ENCODE measurements around the gene PCSK9.
A peak's percentile ranks its signal among the peaks of the same experiment; 100 is the strongest.

PCSK9 gene

DNA sequence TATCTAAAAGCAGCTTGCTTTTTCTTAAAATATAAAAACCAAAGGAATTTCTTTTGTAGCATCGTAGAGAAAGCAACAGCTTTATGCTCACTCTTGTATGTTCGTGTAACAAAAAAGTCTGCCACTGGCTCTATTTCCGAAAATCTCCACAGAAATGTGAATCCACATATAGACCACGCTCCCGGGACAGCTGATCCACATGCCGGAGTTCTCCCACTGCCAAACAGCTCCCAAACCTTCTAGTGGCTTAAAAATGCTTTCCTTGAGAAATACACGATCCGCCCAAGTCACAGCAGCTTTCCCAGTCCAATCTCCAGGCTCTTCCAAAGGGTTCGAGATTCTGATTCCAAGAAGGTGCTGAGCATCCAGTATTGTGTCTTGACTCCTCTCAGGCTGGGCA lies 29.3 kb downstream of the PCSK9 start:
- Mint-ChIP-seq H3K36me3 (peaks cover 70% of the 10 kb centered on the region), H3K4me1 (peaks cover 20% of the 10 kb centered on the region), H3K4me3 (no peak overlapping the region), H3K9me3 (no peaks in the 10 kb centered on the region), H3K27ac (peak overlapping the region; percentile 50)
- ATAC-seq (no peak), DNase-seq (ENCODE audit: low spot score in 2 of 2) (no peak)

DNA sequence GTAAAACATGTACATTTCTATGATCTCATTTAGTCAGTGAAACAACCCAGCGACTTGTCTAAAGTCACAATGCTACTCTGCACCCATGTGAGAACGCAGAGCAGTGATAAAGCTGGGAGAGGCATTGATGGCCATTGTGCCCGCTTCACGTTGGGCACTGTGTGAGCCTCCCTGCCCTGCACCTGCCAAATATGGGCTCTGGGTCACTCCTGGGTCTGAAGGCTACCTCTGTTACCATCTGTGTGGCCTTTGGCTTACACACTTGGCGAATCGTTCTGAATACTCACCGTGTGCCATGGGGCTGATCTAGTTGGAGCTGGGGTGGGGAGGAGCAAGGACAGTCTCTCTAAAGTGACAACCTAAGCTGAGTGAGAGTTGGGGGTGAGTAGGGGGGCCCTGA lies 29.9 kb downstream of the PCSK9 start:
- Mint-ChIP-seq H3K36me3 (peaks cover 76% of the 10 kb centered on the region), H3K4me1 (peaks cover 22% of the 10 kb centered on the region), H3K27ac (peak overlapping the region; percentile 50), H3K4me3 (no peak overlapping the region), H3K9me3 (no peaks in the 10 kb centered on the region)
- ATAC-seq (no peak), DNase-seq (ENCODE audit: low spot score in 2 of 2) (no peak)

DNA sequence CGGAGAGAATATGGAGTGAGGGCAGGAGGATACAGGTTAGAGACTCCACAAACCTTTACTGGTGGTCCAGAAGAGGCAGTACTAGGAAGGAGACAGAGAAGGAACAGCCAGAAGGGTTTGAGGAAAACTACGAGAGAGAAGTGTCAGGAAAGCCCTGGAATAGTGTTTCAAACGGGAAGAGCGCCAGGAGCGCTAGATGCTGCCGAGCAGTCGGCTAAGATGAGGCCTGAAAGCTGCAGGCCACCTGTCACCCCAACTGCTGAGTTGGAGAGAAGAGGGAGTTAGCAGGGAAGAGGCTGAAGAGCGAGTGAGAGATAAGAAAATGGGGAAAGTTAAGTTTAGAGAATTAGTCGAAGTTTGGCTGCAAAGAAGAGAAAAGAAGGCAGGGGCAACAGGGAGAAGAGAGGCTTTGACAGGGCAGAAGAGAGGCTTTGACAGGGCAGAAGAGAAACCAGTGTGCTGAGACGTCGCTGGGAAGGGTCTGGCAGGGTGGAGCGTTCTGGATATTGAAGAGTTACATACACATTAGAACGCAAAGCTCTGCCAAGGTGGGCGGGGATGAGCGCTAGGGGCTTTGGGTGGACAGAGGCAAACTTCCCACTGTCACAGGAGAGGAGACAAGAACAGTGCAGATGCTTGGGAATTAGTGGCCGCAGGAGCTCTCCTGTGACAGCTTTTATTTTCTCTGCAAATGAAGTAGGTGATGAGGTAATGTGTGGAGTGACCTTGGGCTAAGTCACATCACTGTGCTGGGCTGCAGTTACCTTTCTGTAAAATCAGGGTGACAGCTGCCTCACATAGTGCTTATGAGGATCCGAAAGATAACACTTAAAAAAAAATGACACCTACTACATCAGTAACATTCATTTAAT lies 31.2 kb downstream of the PCSK9 start:
- H3K27ac Mint-ChIP-seq: peak overlapping the region; percentile 50
- H3K4me1 Mint-ChIP-seq: peaks cover 22% of the 10 kb centered on the region
- no peak for ATAC-seq

DNA sequence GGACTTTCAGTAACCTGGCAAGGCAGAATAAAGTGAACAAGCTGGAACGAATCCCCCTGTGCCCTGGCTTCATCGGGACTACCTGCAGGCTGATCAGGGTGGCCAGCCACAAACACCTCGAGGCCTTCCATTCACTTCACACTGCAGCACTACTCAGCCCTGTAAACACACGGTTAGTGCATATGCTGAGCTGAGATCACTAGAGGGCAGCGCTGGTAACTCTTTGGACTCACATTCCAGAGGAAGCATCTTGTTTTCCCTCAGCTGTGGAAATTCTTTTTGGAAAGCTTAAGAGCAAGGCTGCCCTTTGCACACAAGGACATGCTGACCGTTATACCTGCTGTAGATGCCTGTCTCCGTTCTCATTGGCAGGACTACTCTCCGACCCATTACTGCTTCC lies 32.1 kb downstream of the PCSK9 start:
- ATAC-seq (no peak), DNase-seq (ENCODE audit: low spot score in 2 of 2) (peak in 1 of 2 donors; percentile 45)
- H3K27ac Mint-ChIP-seq: peak overlapping the region; percentile 41
- H3K4me1 Mint-ChIP-seq: peaks cover 22% of the 10 kb centered on the region
- no peaks in the 10 kb centered on the region for H3K9me3 Mint-ChIP-seq
- peaks cover 98% of the 10 kb centered on the region for H3K36me3 Mint-ChIP-seq
- H3K4me3 Mint-ChIP-seq: no peak overlapping the region

More for the DNA sequence above, 31.2 kb downstream of the PCSK9 start:
- Mint-ChIP-seq H3K9me3 (no peaks in the 10 kb centered on the region), H3K36me3 (peaks cover 89% of the 10 kb centered on the region), H3K4me3 (no peak overlapping the region)
- DNase-seq (ENCODE audit: low spot score in 2 of 2): no peak

DNA sequence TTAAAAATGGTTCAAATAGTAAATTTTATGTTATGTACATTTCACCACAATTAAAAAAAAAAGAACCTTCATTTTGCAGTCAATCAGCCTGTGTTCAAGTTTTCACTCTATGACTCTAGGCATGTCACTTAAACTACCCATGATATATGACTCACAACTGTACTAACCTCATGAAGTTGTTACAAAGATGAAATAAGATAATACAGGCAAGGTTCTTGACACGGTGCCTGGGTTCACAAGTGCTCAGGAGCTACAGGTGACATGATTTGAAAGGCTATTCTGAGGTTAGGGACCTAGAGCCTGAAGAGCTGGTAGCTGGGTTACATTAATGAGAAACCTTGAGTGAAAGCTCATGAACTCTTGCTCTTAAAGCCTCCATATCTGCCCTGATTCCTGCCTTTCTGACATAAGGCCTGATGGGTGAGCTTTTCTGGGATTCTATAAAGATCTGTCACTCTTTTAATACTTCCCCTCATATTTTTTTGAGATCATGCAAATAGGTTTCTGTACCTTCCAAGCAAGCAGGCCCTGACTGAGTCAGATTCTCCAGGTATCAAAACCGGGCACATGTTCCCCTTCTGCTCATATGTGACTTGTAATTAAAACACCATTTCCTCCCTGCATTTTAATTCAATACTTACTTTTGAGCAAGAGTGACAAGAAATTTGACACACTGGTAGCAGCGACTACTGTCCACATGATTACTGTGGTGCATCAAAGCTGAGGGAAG lies 34.0 kb downstream of the PCSK9 start:
- Mint-ChIP-seq H3K27ac (peak overlapping the region; percentile 41), H3K9me3 (no peaks in the 10 kb centered on the region), H3K36me3 (peaks cover 100% of the 10 kb centered on the region), H3K4me1 (peaks cover 11% of the 10 kb centered on the region), H3K4me3 (no peak overlapping the region)
- ATAC-seq (peak; percentile 97), DNase-seq (ENCODE audit: low spot score in 2 of 2) (peak in 1 of 2 donors; percentile 48)

DNA sequence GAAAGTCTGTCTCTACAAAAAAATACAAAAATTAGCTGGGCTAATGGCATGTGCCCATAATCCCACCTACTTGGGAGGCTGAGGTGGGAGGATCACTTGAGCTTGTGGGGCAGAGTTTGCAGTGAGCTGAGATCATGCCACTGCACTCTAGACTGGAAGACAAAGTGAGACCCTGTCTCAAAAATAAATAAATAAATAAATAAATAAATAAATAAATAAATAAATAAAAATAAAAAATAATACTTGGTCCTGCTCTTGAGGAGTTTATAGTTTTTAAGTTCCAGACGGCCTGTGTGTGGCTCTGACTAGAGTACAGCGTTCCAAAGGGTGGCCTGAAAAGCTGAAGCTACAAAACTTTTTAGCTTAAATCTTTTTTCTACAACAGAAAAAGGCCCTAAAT lies 35.1 kb downstream of the PCSK9 start:
- no peak for DNase-seq (ENCODE audit: low spot score in 2 of 2)
- no peak for ATAC-seq
- H3K36me3 Mint-ChIP-seq: peaks cover 100% of the 10 kb centered on the region
- peaks cover 11% of the 10 kb centered on the region for H3K4me1 Mint-ChIP-seq
- no peak overlapping the region for H3K4me3 Mint-ChIP-seq
- no peaks in the 10 kb centered on the region for H3K9me3 Mint-ChIP-seq
- H3K27ac Mint-ChIP-seq: peak overlapping the region; percentile 55

DNA sequence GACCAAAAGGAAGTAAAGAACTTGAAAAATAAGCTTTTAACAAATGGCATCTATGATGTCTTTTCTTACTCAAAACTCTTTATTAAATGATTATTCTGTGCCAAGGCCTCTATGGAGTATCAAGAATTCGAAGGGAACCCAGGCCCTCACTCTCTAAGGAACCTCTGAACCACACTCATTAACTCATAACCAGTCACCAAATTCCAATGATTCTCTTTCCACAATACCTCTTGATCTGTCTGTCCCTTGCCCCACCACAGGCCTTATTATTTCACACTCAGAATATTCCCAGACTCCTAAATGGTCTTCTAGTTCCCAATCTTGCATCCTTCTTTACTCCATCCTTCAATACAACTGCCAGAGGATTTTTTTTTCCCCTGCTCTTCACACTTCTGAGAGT lies 37.0 kb downstream of the PCSK9 start:
- DNase-seq (ENCODE audit: low spot score in 2 of 2) (no peak), ATAC-seq (no peak)
- peaks cover 100% of the 10 kb centered on the region for H3K36me3 Mint-ChIP-seq
- no peaks in the 10 kb centered on the region for H3K9me3 Mint-ChIP-seq
- peak overlapping the region; percentile 55 for H3K27ac Mint-ChIP-seq
- peaks cover 11% of the 10 kb centered on the region for H3K4me1 Mint-ChIP-seq
- no peak overlapping the region for H3K4me3 Mint-ChIP-seq

DNA sequence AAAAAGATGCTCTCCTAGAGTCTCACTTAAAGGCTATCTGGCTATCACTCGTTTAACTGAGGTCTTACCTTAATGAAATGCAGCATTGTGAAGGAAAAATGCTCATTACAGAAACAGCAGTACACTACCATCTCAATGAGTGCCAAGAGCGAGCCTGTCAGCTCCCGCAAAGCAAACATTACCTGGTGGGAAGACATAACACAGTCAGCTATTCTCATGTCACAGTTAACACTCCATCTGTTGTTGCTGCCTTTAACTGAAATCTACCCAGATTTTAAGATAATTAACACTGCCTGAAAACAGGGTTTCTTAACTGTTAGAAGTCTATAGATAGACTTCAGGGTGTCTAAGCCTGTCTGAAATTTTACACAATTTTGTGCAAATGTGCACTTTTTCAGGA lies 39.1 kb downstream of the PCSK9 start:
- no peak for ATAC-seq
- Mint-ChIP-seq H3K4me3 (no peak overlapping the region), H3K36me3 (peaks cover 100% of the 10 kb centered on the region), H3K4me1 (peaks cover 3% of the 10 kb centered on the region), H3K9me3 (no peaks in the 10 kb centered on the region), H3K27ac (no peak overlapping the region)
- DNase-seq (ENCODE audit: low spot score in 2 of 2): no peak

DNA sequence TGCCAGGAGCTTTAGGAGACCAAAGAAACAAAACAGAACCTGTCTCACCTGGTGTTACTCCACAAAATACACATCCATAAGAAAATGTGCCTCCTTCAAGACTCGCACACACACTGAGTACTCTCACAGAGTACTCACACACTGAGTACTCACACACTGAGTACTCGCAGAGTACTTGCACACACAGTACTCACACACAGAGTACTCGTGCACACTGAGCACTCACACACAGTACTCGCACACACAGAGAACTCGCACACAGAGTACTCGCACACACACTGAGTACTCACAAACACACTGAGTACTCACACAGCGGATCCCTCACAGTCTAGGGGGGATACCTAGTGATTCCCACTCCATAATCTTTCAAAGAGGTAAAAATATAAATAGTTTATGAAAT lies 40.3 kb downstream of the PCSK9 start:
- H3K4me3 Mint-ChIP-seq: no peak overlapping the region
- no peaks in the 10 kb centered on the region for H3K9me3 Mint-ChIP-seq
- no peak for DNase-seq (ENCODE audit: low spot score in 2 of 2)
- H3K27ac Mint-ChIP-seq: no peak overlapping the region
- H3K4me1 Mint-ChIP-seq: no peaks in the 10 kb centered on the region
- peaks cover 100% of the 10 kb centered on the region for H3K36me3 Mint-ChIP-seq
- no peak for ATAC-seq

DNA sequence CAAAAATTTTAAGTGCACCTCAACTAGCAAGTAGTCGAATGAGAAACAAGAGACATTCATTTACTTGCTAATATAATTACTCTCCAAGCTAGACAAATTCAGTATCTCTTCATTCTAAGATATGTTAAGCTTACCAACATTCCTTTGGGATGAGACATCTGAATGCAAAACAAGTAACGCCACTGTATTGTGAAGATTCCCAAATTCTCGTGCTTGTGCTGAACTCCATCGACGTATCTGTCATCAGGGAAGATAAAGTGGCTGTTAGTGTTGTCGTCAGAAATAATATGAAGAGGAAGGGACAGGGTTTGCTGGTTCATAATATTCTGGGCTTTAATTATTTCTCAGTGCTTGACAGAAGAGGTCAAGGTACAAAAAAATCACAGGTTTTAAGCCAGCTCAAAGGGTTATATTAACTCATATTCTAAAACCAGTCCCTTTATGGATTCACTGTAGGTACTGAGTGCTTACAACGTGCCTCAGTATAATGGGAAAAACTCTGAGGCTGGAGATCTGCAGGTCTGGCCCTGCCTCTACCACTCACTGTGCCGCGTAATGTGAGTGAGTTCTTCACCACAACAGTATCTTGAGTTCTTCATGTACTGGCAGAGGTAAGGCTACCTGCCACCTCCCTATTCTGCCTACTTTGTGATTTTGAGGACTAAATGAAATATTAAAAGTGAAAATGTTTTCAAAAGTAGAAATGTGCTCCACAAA lies 42.0 kb downstream of the PCSK9 start:
- no peak for ATAC-seq
- Mint-ChIP-seq H3K36me3 (peaks cover 100% of the 10 kb centered on the region), H3K27ac (peak overlapping the region; percentile 52), H3K4me1 (no peaks in the 10 kb centered on the region), H3K9me3 (no peaks in the 10 kb centered on the region), H3K4me3 (no peak overlapping the region)
- no peak for DNase-seq (ENCODE audit: low spot score in 2 of 2)

DNA sequence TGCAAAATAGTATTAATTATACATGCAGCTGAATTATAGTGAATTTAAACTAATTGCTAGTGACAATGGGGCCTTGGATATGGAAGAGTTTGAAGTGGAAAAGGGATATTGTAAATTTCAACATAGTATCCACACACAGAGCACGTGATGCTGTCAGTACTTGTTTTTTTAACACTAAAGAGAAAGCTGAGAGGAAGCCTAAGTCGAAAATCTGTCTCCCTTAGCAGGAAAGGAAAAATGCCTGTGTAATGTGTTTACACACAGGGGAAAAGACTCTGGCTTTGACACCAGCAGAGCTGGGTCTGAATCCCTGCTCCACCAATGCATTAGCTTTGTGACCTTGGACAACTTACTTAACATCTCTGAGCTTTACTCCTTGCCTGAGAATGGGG lies 42.6 kb downstream of the PCSK9 start:
- Mint-ChIP-seq H3K36me3 (peaks cover 98% of the 10 kb centered on the region), H3K27ac (peak overlapping the region; percentile 52), H3K4me1 (no peaks in the 10 kb centered on the region), H3K9me3 (no peaks in the 10 kb centered on the region), H3K4me3 (no peak overlapping the region)
- DNase-seq (ENCODE audit: low spot score in 2 of 2): no peak
- ATAC-seq: no peak

DNA sequence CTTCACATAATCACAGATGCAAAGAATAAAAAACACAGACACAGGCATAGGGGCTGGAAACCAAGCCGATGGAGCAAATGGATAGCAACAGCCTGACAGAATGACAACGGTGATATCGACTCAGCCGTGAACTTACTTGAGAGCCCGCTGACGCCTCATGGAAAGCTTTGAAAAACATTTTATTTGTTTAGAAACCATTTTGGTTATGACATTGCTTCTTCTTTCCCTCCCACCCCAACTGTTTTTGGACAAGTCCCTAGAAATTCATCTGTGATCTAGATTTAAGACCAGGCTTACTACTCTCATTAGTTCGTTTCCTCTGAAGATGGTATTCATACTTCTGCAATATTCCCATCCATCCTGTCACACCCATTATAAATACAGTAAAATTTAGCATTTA lies 44.9 kb downstream of the PCSK9 start:
- no peak for DNase-seq (ENCODE audit: low spot score in 2 of 2)
- Mint-ChIP-seq H3K4me1 (peaks cover 9% of the 10 kb centered on the region), H3K9me3 (no peaks in the 10 kb centered on the region), H3K4me3 (no peak overlapping the region), H3K27ac (no peak overlapping the region), H3K36me3 (peaks cover 96% of the 10 kb centered on the region)
- ATAC-seq: no peak

DNA sequence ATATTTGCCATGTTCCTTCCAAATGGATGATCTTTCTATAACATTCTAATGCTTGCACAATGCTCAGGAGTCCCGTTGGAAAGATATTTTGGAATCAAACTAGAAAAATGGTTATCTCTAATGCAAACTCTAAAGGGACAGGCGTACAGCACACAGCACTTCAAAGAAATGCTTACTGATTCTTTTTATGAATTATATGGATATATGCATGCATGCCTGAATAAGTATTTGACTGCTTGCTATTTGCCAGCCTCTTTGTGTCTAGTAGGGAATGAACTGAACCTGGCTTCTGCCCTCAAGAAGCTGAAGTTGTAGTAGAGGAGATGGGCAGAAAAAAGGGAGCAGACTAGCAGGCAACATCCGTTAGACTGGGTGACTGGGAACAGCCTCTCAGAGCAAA lies 48.1 kb downstream of the PCSK9 start:
- Mint-ChIP-seq H3K27ac (peak overlapping the region; percentile 37), H3K36me3 (peaks cover 96% of the 10 kb centered on the region), H3K4me3 (no peak overlapping the region), H3K9me3 (no peaks in the 10 kb centered on the region), H3K4me1 (peaks cover 9% of the 10 kb centered on the region)
- ATAC-seq: no peak
- no peak for DNase-seq (ENCODE audit: low spot score in 2 of 2)

DNA sequence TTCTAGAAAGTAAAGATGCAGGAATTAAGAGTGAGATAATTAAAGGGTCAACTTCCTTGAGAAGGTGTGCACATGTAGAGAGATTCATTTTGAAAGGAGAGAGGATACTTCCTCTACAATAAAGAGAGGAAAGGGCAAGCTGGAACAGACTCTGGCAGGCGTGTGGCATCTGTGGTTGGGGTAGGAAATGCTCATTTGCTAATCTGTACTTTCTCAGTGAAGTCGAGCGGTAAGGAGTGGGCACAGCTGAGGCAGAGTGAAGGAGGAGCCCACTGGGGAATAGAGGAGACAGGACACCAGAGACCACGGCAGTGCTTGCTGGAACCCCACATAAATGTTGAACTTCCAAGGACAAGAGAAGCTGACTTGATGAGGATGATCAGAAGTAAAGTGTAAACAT lies 49.1 kb downstream of the PCSK9 start:
- Mint-ChIP-seq H3K4me1 (peaks cover 9% of the 10 kb centered on the region), H3K36me3 (peaks cover 96% of the 10 kb centered on the region), H3K27ac (peak overlapping the region; percentile 37), H3K9me3 (no peaks in the 10 kb centered on the region), H3K4me3 (no peak overlapping the region)
- no peak for DNase-seq (ENCODE audit: low spot score in 2 of 2)
- no peak for ATAC-seq

DNA sequence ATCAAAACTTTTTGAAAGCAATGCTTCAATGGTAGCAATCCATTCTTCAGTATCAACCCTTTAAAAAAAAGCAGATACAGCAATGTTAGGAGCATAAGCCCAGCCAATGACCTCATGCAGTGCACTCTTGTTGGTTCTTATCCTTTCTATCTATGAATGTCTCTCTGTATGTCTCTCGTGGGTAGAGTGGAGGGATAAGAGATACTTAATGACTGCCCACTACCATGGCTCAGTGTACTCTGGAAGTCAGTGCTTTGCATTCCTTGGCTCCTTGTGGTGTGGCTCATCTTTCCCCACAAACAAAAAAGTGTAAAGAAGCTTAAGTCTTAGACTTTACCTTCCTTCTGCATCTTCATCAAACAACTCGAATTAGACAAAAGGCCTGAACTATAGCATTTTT lies 50.3 kb downstream of the PCSK9 start:
- Mint-ChIP-seq H3K4me1 (peaks cover 9% of the 10 kb centered on the region), H3K36me3 (peaks cover 96% of the 10 kb centered on the region), H3K4me3 (no peak overlapping the region), H3K27ac (no peak overlapping the region), H3K9me3 (no peaks in the 10 kb centered on the region)
- no peak for DNase-seq (ENCODE audit: low spot score in 2 of 2)
- ATAC-seq: no peak

All from stimulated activated effector memory CD8-positive, alpha-beta T cell treated with anti-CD3 and anti-CD28 coated beads, Interleukin-12 subunit alpha, Interleukin-12 subunit beta, amount 100 ng/mL, for 72 hours (primary cell).